Amygdala (tissue), 56 donors: ENCODE results near the gene HCN2.
A peak's percentile ranks its signal among the peaks of the same experiment; 100 is the strongest.

ENCODE experiments used
- DNase-seq, 56 donors: peaks; one replicate each; lab custom pipeline; 2025; lab: John Stamatoyannopoulos, UW

HCN2 gene

DNA sequence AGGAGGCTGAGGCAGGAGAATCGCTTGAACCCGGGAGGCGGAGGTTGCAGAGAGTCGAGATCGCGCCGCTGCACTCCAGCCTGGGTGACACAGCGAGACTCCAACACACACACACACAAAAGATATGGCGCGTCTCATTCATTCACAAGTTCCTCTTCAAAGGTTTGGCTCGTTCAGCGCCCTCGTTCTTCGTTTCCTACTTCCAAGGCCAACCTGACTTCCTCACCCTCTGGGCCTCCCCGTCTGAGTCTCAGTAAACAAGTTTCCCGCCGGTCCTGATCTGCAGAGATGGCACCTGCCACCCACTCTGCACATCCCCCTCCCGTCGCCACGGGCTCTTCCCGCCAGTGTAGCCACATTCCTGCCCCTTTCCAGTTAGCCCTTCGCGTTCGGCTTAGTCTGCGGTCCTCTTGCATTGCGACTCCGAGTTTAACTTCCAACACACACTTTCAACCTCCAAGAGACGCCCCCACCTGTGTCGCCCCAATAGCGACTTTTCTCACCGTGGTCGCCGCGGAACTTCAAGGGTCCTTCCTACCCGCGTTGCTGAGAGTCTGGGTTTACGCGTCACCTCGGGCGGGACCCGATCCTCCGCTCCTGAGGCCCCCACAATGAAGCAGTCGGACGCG is 18.6 kb upstream of the HCN2 start:
- DNase-seq, result peak in 1 of 56 donors; percentile 14

DNA sequence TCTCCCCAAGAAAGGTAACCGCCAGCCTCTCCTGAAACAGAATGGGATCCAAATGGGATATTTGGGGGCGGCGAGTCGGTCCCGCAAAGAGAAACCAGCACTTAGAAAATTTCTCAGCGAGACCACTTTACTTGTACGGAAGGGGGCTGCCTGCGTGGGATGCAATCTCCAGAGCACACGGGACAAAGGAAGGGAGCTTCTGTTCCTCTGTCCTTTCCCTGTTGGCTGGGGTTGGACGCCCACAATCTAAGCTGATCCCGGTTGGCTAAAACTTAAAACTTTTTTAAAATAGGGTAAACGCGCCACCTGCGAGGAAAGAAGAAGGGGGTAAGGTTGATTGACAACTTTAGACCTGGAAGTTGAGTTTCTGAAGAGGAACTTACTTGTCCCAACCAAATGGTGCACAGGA is 18.1 kb upstream of the HCN2 start:
- peak in 1 of 56 donors; percentile 13 for DNase-seq

DNA sequence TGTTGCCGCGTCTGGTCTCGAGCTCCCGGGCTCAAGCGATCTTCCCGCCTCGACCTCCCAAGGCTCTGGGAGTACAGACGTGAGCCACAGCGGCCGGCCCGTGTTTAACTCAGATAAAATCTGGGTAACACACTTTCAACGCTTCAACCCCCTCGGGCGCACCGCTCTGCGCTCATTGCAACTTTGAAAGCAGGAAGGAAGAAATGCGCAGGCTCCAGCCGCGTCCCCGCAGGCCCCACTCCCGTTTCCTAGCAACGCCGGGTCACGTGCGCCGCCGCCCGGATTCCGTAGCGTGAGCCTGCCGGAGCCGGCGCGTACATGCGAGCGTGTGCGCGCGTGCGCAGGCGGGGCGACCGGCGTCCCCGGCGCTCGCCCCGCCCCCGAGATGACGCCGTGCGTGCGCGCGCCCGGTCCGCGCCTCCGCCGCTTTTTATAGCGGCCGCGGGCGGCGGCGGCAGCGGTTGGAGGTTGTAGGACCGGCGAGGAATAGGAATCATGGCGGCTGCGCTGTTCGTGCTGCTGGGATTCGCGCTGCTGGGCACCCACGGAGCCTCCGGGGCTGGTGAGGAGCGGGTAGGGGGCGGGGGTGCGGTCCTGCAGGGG is 17.4 kb upstream of the HCN2 start, which contains the start of gene BSG:
BSG (plus strand) TSS at position 457 of the 603 bp plus-strand sequence; CDS start at position 496, 39 bp downstream.
- DNase-seq, result peak; percentile 63 to 98 (median 92)

GRCh38 chr19:572743-573518 is 16.8 kb upstream of the HCN2 start:
- DNase-seq, result peak in 8 of 56 donors; percentile 27 to 65 (median 44)

- DNase-seq, result no peak
These were observed 16.2 kb upstream of the HCN2 start for GRCh38 chr19:573519-573825.

GRCh38 chr19:574658-575526 is 14.8 kb upstream of the HCN2 start:
- DNase-seq, result peak in 26 of 56 donors; percentile 13 to 76 (median 46)

DNA sequence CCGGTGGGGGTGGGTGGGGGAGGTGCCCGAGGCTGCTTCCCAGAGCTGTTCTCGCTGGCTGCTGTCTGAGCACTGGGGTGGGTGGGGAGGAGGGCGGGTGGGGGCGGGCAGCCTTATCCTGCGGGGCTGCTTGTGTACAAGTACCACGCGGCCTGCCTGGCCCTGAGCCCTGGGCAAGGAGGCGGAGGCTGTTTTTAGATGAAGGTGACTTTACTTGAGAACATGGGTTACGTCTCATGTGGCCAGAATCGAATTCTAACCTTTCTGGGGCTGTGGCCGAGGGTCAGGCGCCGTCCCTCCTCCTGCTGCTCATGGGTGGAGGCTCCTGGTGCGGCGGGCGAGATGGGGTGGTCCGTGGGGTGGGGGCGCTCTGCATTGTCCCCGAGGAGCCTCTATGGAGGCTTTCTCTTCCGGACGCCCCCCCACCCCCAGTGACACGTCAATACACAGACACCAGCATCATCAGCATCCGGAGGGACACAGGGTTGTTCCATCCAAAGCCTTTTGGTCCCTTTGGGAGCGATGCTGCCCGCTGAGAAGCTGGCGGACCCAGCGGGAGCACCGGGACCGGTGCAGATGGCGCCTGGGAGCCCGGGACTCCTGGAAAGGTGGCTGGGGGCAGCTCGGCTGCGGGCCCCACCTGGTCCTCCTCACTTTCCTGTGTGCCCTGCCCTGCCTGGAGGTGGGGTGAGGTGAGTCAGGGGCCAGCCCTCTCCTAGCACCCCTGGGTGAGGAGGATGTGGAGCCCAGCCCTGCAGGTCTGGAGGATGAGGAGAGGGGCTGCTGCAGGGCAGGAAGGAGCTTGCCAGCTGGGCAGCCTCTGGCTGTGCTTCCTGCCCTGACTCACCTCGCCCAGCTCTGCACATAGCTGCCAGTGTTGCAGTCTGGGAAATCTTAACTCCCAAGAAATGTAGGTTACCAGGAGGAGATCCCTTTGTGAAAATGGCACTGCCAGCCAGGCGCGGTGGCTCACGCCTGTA is 13.9 kb upstream of the HCN2 start:
- peak in 31 of 56 donors; percentile 21 to 73 (median 48) for DNase-seq

GRCh38 chr19:576768-577438 is 12.8 kb upstream of the HCN2 start:
- DNase-seq, result no peak

DNA sequence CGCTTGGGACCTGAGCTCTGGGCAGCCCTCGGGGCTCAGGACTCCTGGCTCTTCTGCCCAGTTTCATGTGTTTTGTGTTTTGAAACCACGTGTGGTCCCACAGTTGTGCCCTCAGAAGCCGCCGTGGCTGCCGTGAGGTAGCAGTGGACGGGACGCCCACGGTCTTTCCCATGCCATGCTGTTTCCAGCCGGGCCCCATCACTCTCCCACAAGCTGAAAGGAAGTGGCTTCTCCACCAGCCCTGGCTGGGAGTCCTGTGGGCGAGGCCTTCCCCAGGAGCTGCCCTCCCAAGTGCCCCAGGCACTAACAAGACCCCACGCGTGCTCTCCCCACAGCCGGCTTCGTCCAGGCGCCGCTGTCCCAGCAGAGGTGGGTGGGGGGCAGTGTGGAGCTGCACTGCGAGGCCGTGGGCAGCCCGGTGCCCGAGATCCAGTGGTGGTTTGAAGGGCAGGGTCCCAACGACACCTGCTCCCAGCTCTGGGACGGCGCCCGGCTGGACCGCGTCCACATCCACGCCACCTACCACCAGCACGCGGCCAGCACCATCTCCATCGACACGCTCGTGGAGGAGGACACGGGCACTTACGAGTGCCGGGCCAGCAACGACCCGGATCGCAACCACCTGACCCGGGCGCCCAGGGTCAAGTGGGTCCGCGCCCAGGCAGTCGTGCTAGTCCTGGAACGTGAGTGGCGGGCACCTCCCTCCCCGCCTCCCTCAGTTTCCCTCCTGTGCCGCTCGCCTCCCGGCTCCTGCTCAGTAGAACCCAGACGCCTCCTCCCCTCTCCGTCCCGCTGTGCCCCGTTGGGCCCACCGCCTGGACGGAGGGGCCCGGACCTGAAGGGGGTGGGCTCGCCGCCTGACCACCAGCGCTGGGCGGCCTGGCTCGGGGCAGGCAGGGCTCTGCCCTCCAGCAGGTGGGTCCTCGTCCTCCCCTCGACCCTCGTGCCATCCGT is 12.0 kb upstream of the HCN2 start:
- no peak for DNase-seq

DNA sequence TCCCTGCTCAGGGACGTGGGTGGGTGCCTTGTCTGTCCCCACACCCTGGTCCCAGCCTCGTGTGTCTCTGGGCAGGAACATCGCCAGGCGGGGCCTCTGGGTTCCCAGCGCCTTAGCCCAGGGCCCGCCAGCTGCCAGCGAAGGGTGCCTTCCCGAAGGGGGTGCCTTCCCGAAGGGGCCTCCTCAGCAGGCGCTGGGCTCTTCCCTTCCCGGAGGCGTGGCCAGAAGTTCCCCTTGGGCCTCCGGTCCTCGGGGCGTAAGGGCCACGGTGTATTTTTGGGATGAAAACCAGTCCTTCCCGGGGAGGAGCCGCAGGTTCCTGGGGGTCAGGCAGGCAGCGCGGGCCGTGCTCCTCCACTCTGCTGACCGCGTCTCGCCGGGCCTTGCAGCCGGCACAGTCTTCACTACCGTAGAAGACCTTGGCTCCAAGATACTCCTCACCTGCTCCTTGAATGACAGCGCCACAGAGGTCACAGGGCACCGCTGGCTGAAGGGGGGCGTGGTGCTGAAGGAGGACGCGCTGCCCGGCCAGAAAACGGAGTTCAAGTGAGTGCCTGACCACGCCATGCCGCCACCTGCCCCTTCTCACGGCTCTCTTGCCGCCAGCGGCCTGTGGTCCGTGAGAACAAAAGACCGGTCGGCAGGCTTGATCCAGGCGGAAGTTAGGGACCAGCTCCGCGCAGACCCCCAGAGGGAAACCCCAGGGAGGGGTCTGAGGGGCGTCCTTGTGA is 10.4 kb upstream of the HCN2 start:
- DNase-seq, result no peak

DNA sequence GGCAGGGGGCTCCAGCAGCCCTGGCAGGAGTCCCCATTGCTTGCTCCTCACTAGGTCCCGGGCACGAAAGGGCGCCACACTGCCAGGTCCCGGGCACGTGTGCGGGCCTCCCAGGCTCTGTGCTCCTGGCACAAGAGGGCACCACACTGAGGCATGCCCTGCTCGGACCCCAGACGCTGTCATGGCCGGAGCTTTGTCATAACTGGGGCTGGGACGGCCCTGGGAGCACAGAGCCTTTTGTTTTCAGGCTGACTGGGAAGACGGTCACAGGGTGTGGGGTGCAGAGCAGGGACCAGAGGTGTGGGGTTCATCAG is 9.9 kb upstream of the HCN2 start:
- DNase-seq, result no peak

DNA sequence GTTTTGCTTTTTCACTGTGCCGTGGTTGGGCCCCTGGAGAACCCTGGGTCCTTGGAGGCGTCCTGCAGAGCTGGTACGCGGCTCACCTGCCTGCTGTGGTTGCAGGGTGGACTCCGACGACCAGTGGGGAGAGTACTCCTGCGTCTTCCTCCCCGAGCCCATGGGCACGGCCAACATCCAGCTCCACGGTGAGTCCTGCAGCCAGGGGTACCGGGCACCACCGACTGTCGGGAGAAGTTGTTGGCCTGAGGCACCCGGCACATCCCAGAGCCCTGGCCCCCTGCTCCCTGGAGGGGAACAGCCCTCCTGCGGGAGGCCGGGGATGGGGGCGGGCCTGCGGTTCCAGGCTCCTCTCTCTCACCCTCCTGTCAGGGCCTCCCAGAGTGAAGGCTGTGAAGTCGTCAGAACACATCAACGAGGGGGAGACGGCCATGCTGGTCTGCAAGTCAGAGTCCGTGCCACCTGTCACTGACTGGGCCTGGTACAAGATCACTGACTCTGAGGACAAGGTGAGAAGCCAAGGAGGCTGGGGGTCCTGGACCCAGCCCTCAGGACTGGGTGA is 9.3 kb upstream of the HCN2 start:
- no peak for DNase-seq

DNA sequence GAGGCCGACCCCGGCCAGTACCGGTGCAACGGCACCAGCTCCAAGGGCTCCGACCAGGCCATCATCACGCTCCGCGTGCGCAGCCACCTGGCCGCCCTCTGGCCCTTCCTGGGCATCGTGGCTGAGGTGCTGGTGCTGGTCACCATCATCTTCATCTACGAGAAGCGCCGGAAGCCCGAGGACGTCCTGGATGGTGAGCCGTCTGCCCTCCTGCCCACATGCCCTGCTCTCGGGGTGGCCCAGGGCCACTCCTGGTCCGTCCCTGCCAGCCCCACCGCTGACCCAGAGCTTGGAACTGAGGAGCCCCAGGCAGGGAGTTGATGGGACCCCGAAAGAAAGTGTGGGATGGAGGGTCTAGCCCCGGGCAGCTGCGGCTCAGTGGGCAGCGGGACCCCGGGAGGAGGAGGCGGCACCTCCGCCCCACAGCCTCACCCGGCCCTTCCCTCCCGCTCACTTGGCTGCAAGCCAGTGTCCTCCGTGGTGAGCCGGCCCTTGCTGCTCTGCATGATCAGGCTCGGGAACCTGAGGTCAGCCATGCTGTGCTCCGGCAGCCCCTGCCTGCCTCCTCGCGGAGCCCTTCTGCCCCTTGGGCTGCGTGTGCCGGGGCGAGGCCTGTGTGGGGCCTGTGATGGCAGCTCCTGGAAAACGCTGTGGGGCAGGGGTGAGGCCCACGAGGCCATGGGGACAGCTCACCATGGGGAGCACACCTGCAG is 8.1 kb upstream of the HCN2 start:
- no peak for DNase-seq

GRCh38 chr19:582497-583197 is 7.0 kb upstream of the HCN2 start:
- DNase-seq, result no peak

DNA sequence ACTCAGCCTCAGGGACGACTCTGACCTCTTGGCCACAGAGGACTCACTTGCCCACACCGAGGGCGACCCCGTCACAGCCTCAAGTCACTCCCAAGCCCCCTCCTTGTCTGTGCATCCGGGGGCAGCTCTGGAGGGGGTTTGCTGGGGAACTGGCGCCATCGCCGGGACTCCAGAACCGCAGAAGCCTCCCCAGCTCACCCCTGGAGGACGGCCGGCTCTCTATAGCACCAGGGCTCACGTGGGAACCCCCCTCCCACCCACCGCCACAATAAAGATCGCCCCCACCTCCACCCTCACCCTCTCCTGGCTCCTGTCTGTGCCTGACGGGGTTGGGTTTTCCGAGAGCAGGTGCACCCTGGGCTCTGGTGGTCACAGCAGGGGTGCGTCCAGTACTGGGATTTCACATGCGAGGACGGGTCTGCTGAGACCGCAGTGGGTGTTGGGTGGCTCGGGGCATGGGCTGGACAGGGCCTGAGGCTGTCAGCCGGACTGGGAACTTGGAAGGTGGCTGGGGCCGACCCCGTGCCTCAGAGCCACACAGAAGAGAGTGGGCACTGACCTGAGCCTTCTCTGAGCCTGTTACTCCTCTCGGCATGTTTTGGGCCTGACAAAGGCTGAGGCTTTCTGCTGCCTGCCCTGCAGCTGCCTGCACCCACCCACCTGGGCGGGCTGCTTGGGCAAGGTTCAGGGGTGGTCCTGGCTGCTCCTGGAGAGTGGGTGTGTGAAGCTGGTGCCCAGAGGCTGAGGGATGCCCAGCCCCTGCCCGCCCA is 6.3 kb upstream of the HCN2 start:
- DNase-seq, result no peak
